ENCODE results near the gene TNFSF11.

TNFSF11 gene

DNA sequence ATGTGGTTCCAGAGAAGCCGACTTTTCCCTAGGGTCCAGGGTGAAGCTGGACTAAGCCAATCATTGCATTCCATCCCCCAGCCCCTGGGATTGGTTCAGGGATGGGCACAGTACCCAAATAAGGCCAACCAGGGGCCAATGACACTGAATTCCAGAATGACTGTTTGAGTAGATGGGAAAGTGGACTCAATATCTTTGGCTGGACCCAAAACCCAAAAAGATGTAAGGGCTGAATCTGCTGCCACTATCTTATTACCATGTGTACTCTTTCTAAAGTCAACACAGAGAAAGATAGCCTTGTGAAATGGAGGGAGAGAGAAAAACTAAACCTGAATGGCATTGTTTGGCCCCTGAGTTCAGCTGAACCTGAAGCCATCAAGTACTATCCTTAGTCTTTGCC, 39.2 kb upstream of the TNFSF11 start:
- DNase-seq (ENCODE audit: extremely low read depth, low read depth) = no peak
- TF ChIP-seq, protein P1, sequence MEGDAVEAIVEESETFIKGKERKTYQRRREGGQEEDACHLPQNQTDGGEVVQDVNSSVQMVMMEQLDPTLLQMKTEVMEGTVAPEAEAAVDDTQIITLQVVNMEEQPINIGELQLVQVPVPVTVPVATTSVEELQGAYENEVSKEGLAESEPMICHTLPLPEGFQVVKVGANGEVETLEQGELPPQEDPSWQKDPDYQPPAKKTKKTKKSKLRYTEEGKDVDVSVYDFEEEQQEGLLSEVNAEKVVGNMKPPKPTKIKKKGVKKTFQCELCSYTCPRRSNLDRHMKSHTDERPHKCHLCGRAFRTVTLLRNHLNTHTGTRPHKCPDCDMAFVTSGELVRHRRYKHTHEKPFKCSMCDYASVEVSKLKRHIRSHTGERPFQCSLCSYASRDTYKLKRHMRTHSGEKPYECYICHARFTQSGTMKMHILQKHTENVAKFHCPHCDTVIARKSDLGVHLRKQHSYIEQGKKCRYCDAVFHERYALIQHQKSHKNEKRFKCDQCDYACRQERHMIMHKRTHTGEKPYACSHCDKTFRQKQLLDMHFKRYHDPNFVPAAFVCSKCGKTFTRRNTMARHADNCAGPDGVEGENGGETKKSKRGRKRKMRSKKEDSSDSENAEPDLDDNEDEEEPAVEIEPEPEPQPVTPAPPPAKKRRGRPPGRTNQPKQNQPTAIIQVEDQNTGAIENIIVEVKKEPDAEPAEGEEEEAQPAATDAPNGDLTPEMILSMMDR (IDR thresholded peaks at IDR 0.05; ENCODE audit: low read depth, low read length) = no peak

- DNase-seq (ENCODE audit: extremely low read depth, low read depth) = no peak
Observed at GRCh38 chr13:42538996-42539395, 35.0 kb upstream of the TNFSF11 start.

GRCh38 chr13:42539670-42540069, 34.3 kb upstream of the TNFSF11 start:
- TF ChIP-seq, protein P1 (IDR thresholded peaks at IDR 0.05; ENCODE audit: low read depth, low read length) = no peak
- no peak for DNase-seq (ENCODE audit: extremely low read depth, low read depth)

More at GRCh38 chr13:42538996-42539395, 35.0 kb upstream of the TNFSF11 start:
- TF ChIP-seq, protein P1 (IDR thresholded peaks at IDR 0.05; ENCODE audit: low read depth, low read length) = no peak

- DNase-seq (ENCODE audit: extremely low read depth, low read depth) = no peak
- TF ChIP-seq, protein P1 (IDR thresholded peaks at IDR 0.05; ENCODE audit: low read depth, low read length) = no peak
Observed at GRCh38 chr13:42543215-42543797, 30.6 kb upstream of the TNFSF11 start.

DNA sequence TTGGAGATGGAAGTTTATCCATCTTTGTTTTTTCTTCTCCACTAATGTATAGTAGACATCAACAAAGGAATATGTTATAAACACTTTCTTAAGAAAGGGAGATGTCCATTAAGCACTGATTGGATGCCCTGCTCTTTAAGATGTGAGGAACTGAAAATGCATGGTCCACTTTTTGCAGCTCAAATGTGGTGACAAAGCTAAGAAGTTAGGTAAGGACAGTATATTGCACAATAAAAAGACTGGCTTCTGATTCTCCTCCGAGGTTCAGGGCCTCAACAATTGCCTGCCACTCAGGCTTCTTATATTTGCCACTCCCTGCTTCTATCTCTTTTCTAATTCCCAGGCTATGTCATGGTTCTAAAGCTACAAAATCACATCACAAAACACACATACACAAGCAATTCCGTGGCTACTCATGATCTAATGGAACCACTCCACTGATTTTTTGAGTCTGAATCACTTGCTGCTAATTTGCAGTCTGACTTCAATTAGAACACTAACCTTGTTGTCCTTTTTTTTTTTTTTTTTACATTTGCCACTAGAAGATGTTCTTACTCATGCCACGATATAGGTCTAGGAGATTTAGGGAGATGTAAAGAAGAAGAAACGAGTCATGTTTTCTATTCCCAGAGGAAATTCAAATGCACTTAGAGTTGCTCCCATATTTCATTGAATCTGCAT, 29.6 kb upstream of the TNFSF11 start:
- no peak for DNase-seq (ENCODE audit: extremely low read depth, low read depth)
- TF ChIP-seq, protein P1 (IDR thresholded peaks at IDR 0.05; ENCODE audit: low read depth, low read length) = no peak

DNA sequence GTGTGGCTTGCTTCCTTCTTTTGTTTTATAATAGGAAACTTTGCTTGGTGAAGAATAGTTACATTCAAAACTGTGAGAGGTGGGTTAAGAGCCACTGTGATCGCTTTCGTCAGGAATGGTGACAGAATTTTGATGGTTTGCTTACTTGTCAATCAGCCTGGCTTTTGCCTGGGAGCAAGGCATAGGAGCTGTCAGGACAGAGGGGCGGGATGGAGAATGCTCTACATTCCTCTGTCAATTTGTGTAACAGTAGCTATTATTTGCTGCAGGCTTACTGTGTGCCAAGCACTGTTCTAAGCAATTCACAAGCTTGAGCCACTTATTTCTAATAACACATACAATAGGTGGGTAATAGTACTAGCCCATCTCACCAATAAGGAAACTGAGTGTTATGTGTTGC, 28.1 kb upstream of the TNFSF11 start:
- TF ChIP-seq, protein P1 (IDR thresholded peaks at IDR 0.05; ENCODE audit: low read depth, low read length) = no peak
- no peak for DNase-seq (ENCODE audit: extremely low read depth, low read depth)

- DNase-seq (ENCODE audit: extremely low read depth, low read depth) = no peak
- TF ChIP-seq, protein P1 (IDR thresholded peaks at IDR 0.05; ENCODE audit: low read depth, low read length) = no peak
Observed at GRCh38 chr13:42547612-42548011, 26.3 kb upstream of the TNFSF11 start.
